IPS-15b (cell line): ENCODE measurements around the gene MSH4.
"Not testable (repeated sequence)": the region's sequence is repeated elsewhere in the genome, so short reads cannot be mapped to it uniquely, and the experiment has no call there.

Source experiments
- H3K27me3 ChIP-seq: one replicate; pipeline ENCODE4 v1.6.1; 2013; ENCODE audit warnings: low read length; ENCODE audit not compliant: control insufficient read depth, insufficient read depth
- H3K36me3 ChIP-seq: one replicate; pipeline ENCODE4 v1.6.1; 2013; ENCODE audit warnings: low read length; ENCODE audit not compliant: control insufficient read depth, insufficient read depth
- H3K4me1 ChIP-seq: one replicate; pipeline ENCODE4 v1.6.1; 2013; ENCODE audit warnings: mild to moderate bottlenecking, low read length; ENCODE audit not compliant: control insufficient read depth, insufficient read depth
- H3K4me3 ChIP-seq: one replicate; pipeline ENCODE4 v1.5.1; 2013; ENCODE audit warnings: low read depth, low read length
- H3K9ac ChIP-seq: one replicate; pipeline ENCODE4 v1.6.1; 2013; ENCODE audit warnings: low read depth, mild to moderate bottlenecking, low read length
- H3K9me3 ChIP-seq: one replicate; pipeline ENCODE4 v1.6.1; 2013; ENCODE audit warnings: mild to moderate bottlenecking, low read length; ENCODE audit not compliant: control insufficient read depth, insufficient read depth

The MSH4 gene

GRCh38 chr1:75796376-75797272 is at the start of gene MSH4:
TSS of gene MSH4 (plus strand) at chr1:75796882. CDS start at chr1:75796986, 104 bp downstream.
- no peaks in the 10 kb centered on the region for H3K9me3 ChIP-seq
- no peak within 1 kb of the TSS for H3K9ac ChIP-seq
- H3K27me3 ChIP-seq, result no peaks in the 10 kb centered on the region
- peaks cover 46% of the 10 kb centered on the region for H3K36me3 ChIP-seq
- H3K4me1 ChIP-seq, result no peaks in the 10 kb centered on the region
- H3K4me3 ChIP-seq, result no peak within 1 kb of the TSS

GRCh38 chr1:75757210-75757609 is 39.5 kb upstream of the MSH4 start:
- not testable (repeated sequence) for H3K9me3 ChIP-seq, H3K9ac ChIP-seq, H3K4me1 ChIP-seq, H3K27me3 ChIP-seq, H3K4me3 ChIP-seq
- peaks cover 10% of the 10 kb centered on the region for H3K36me3 ChIP-seq

DNA sequence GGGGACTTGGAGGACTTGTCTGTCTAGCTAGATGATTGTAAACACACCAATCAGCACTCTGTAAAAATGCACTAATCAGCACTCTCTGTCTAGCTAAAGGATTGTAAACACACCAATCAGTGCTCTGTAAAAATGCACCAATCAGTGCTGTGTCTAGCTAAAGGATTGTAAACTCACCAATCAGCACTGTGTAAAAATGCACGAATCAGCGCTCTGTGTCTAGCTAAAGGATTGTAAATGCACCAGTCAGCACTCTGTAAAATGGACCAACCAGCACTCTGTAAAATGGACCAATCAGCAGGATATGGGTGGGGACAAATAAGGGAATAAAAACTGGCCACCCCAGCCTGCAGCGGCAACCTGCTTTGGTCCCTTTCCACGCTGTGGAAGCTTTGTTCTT is 38.1 kb upstream of the MSH4 start:
- H3K27me3 ChIP-seq, H3K9ac ChIP-seq, H3K4me1 ChIP-seq, H3K4me3 ChIP-seq, H3K9me3 ChIP-seq: not testable (repeated sequence)
- H3K36me3 ChIP-seq, result peaks cover 10% of the 10 kb centered on the region

DNA sequence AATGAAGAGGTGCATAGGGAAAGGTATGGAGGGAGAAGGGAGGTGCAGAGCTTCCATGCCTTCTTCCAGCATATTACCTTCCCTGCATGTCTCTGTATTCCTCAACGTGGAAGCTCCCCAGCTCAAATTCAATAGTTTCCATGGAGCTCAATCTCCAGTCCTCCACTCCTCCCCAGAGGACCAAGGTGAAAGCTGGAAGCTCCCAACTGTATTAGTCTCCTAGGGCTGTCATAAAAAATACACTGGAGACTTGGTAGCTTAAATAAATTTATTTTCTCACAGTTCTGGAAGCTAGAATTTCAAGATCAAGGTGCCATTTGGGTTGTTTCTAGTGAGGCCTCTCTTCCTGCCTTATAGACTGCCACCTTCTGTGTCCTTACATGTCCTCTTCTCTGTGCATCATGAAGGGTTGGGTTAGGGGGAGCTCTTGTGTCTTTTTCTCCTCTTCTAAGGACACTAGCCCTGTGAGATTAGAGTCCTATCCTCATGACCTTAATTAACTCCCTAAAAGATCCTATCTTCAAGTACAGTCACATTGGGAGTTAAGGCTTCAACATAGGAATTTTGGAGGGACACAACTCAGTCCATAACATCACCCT is 32.5 kb upstream of the MSH4 start:
- no peaks in the 10 kb centered on the region for H3K4me1 ChIP-seq
- no peaks in the 10 kb centered on the region for H3K27me3 ChIP-seq
- no peaks in the 10 kb centered on the region for H3K9me3 ChIP-seq
- H3K4me3 ChIP-seq, result no peak overlapping the region
- no peak overlapping the region for H3K9ac ChIP-seq
- H3K36me3 ChIP-seq, result no peaks in the 10 kb centered on the region

DNA sequence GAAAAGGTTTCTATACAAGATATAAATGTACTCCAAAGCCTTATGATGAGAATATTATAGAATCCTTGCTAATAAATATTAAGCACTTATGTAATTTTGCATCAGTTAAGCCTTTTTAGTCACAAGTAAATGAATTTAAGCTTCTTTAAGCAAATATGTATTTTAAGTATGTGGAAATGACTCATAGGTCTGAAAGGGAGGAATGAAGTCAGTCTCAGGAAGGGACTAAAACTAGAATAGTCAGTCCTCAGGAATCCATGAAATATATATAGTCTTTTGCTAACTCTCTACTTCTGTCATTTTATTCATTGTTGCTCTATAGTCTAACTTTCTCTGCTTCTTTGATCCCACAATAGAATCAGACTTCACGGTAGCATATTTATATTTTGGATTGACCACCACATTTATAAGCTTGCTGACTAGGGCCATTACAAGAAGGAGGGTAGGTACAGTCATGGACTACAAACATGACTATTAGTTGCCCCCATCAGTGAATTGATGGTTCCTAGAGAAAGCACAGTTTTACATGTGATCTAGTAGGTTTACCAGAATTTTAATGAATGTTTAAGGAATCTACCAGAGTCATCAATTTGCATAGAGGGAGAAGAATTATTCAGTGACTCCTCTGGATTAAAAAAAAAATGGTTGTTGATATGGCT is 30.9 kb upstream of the MSH4 start:
- H3K9ac ChIP-seq, result no peak overlapping the region
- H3K36me3 ChIP-seq, result no peaks in the 10 kb centered on the region
- no peaks in the 10 kb centered on the region for H3K9me3 ChIP-seq
- H3K4me3 ChIP-seq, result no peak overlapping the region
- H3K4me1 ChIP-seq, result no peaks in the 10 kb centered on the region
- no peaks in the 10 kb centered on the region for H3K27me3 ChIP-seq

GRCh38 chr1:75768016-75768415 is 28.7 kb upstream of the MSH4 start:
- no peak overlapping the region for H3K4me3 ChIP-seq

DNA sequence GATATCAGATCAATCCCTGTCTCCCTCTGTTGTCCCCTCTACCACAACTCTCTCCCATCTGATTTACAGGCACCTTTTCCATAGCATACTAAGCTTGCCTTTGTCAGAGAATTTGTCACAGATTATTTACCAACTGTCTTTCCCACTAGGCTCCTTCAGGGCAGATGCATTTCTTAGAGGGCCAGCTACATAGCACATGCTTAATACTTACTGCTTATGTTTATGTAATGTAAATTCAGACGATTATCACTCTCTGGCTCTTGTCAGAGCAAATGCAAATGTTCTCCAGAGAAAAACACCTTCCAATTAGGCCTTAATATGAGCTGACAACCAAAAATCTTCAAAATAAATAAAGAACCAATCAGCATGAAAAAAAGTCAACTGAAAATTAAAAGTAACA is 25.9 kb upstream of the MSH4 start:
- no peaks in the 10 kb centered on the region for H3K9me3 ChIP-seq
- no peak overlapping the region for H3K4me3 ChIP-seq
- H3K27me3 ChIP-seq, result no peaks in the 10 kb centered on the region
- no peaks in the 10 kb centered on the region for H3K36me3 ChIP-seq
- no peaks in the 10 kb centered on the region for H3K4me1 ChIP-seq
- H3K9ac ChIP-seq, result no peak overlapping the region

More at GRCh38 chr1:75768016-75768415, 28.7 kb upstream of the MSH4 start:
- H3K9me3 ChIP-seq, result no peaks in the 10 kb centered on the region
- no peaks in the 10 kb centered on the region for H3K27me3 ChIP-seq
- H3K4me1 ChIP-seq, result no peaks in the 10 kb centered on the region
- no peak overlapping the region for H3K9ac ChIP-seq
- H3K36me3 ChIP-seq, result no peaks in the 10 kb centered on the region

- H3K27me3 ChIP-seq, result no peaks in the 10 kb centered on the region
- H3K4me1 ChIP-seq, result no peaks in the 10 kb centered on the region
- no peaks in the 10 kb centered on the region for H3K9me3 ChIP-seq
- no peak overlapping the region for H3K4me3 ChIP-seq
- H3K36me3 ChIP-seq, result no peaks in the 10 kb centered on the region
- H3K9ac ChIP-seq, result no peak overlapping the region
Measured at GRCh38 chr1:75771978-75772377, 24.7 kb upstream of the MSH4 start.

DNA sequence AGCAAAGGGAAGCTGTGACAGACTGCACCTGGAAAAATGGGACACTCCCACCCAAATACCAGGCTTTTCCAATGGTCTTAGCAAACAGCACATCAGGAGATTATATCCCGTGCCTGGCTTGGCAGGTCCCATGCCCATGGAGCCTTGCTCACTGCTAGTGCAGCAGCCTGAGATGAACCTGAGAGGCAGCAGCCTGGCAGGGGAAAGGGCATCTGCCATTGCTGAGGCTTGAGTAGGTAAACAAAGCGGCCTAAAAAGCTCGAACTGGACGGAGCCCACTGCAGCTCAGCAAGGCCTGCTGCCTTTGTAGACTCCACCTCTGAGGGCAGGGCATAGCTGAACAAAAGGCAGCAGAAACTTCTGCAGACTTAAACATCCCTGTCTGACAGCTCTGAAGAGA is 18.9 kb upstream of the MSH4 start:
- H3K36me3 ChIP-seq, result not testable (repeated sequence)

GRCh38 chr1:75778694-75779093 is 18.0 kb upstream of the MSH4 start:
- not testable (repeated sequence) for H3K36me3 ChIP-seq, H3K9me3 ChIP-seq, H3K4me1 ChIP-seq, H3K4me3 ChIP-seq, H3K27me3 ChIP-seq, H3K9ac ChIP-seq

More for the DNA sequence above, 18.9 kb upstream of the MSH4 start:
- H3K27me3 ChIP-seq, H3K4me3 ChIP-seq, H3K9me3 ChIP-seq, H3K9ac ChIP-seq, H3K4me1 ChIP-seq: not testable (repeated sequence)

DNA sequence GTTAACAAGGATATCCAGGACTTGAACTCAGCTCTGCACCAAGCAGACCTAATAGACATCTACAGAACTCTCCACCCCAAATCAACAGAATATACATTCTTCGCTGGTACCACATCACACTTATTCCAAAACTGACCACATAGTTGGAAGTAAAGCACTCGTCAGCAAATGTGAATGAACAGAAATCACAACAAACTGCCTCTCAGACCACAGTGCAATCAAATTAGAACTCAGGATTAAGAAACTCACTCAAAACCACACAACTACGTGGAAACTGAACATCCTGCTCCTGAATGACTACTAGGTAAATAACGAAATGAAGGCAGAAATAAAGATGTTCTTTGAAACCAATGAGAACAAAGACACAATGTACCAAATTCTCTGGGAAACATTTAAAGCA is 16.5 kb upstream of the MSH4 start:
- not testable (repeated sequence) for H3K4me1 ChIP-seq, H3K9me3 ChIP-seq

GRCh38 chr1:75783920-75784319 is 12.8 kb upstream of the MSH4 start:
- H3K9ac ChIP-seq, H3K4me3 ChIP-seq: not testable (repeated sequence)

More for the DNA sequence above, 16.5 kb upstream of the MSH4 start:
- not testable (repeated sequence) for H3K36me3 ChIP-seq, H3K9ac ChIP-seq, H3K27me3 ChIP-seq, H3K4me3 ChIP-seq

More at GRCh38 chr1:75783920-75784319, 12.8 kb upstream of the MSH4 start:
- not testable (repeated sequence) for H3K4me1 ChIP-seq, H3K9me3 ChIP-seq, H3K27me3 ChIP-seq
- H3K36me3 ChIP-seq, result peaks cover 14% of the 10 kb centered on the region
